Ishikawa (cell line): Measurements from ENCODE around the gene PARD3B.
A peak's percentile ranks its signal among the peaks of the same experiment; 100 is the strongest.

Source experiments
- CEBPB ChIP-seq: IDR thresholded peaks from 2 replicates; pipeline ENCODE4 v1.6.1; 2012
- CREB1 ChIP-seq: IDR thresholded peaks from 2 replicates; pipeline ENCODE4 v1.6.1; 2012; ENCODE audit warnings: low read depth
- EGR1 ChIP-seq: IDR thresholded peaks from 2 replicates; pipeline ENCODE4 v1.6.1; 2012
- EP300 ChIP-seq: IDR thresholded peaks from 2 replicates; pipeline ENCODE4 v1.6.1; 2012; ENCODE audit warnings: borderline replicate concordance
- FOXM1 ChIP-seq: IDR thresholded peaks from 2 replicates; pipeline ENCODE4 v1.6.1; 2012; ENCODE audit warnings: low read depth, borderline replicate concordance
- NFIC ChIP-seq: IDR thresholded peaks from 2 replicates; pipeline ENCODE4 v1.6.1; 2012
- RAD21 ChIP-seq: IDR thresholded peaks from 2 replicates; pipeline ENCODE4 v1.6.1; 2012; ENCODE audit warnings: low read depth
- TAF1 ChIP-seq: IDR thresholded peaks from 2 replicates; pipeline ENCODE4 v1.6.1; 2012; ENCODE audit warnings: low read depth, mild to moderate bottlenecking
- TCF12 ChIP-seq: IDR thresholded peaks from 2 replicates; pipeline ENCODE4 v1.6.1; 2012; ENCODE audit warnings: low read depth
- TEAD4 ChIP-seq: IDR thresholded peaks from 2 replicates; pipeline ENCODE4 v1.6.1; 2012
- YY1 ChIP-seq: IDR thresholded peaks from 2 replicates; pipeline ENCODE4 v1.6.1; 2012; ENCODE audit warnings: low read depth
- ZBTB7A ChIP-seq: IDR thresholded peaks from 2 replicates; pipeline ENCODE4 v1.6.1; 2012; ENCODE audit warnings: low read depth
- TF ChIP-seq, protein P1 (sequence below): IDR thresholded peaks from 2 replicates; pipeline ENCODE4 v1.6.1; 2012
- TF ChIP-seq, protein P2 (sequence below): IDR thresholded peaks from 2 replicates; pipeline ENCODE4 v1.6.1; 2012; ENCODE audit warnings: low read depth, mild to moderate bottlenecking
- TF ChIP-seq, protein P3 (sequence below): IDR thresholded peaks from 2 replicates; pipeline ENCODE4 v1.6.1; 2012

Gene PARD3B

DNA sequence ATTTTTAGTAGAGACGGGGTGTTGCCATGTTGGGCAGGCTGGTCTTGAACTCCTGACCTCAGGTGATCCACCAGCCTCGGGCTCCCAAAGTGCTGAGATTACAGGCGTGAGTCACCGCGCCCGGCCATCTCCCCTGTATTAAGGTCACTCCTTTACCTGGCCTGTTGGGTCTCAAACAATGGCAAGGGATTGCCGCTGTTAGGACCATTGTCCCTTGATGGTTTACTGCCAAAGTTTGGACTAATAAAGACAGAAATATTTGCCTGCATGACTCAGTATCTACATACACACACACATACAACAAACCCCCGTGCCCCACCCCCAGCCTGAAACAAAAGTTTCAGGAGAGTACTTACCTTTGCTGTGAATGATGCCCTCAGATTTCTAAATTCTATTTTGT is 16.5 kb downstream of the PARD3B start:
- TF ChIP-seq ZBTB7A = no peak
- 0 out of 2 replicates have a peak, but pooled peaks have one; percentile 18 for TF ChIP-seq EP300
- TF ChIP-seq TEAD4 = peak; percentile 44; the same call in 1 of the 2 replicates
- peak; percentile 41; the same call in 1 of the 2 replicates for TF ChIP-seq NFIC

DNA sequence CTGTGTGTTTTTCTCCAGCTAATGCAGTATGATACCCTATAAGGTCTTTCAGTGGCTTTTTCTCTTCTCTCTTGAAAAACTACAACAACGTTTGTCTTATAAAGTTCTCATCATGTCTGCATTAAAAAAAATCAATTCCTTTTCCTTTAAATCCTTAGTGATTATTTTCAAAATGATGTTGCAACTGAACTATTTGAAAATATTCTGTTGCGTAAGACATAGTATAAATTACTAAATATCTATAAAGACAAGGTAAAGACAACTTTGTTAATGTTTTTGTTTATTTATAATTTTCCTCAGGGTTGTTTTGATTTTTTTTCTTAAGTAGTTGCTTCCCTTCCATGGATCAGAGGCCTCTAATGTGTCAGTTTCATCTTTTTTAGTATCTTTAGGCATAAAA is 21.2 kb downstream of the PARD3B start:
- TF ChIP-seq CEBPB (no peak), EP300 (no peak), TAF1 (no peak), EGR1 (no peak), FOXM1 (no peak)
- TF ChIP-seq, protein P1, sequence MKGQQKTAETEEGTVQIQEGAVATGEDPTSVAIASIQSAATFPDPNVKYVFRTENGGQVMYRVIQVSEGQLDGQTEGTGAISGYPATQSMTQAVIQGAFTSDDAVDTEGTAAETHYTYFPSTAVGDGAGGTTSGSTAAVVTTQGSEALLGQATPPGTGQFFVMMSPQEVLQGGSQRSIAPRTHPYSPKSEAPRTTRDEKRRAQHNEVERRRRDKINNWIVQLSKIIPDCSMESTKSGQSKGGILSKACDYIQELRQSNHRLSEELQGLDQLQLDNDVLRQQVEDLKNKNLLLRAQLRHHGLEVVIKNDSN = no peak
- TF ChIP-seq, protein P2, sequence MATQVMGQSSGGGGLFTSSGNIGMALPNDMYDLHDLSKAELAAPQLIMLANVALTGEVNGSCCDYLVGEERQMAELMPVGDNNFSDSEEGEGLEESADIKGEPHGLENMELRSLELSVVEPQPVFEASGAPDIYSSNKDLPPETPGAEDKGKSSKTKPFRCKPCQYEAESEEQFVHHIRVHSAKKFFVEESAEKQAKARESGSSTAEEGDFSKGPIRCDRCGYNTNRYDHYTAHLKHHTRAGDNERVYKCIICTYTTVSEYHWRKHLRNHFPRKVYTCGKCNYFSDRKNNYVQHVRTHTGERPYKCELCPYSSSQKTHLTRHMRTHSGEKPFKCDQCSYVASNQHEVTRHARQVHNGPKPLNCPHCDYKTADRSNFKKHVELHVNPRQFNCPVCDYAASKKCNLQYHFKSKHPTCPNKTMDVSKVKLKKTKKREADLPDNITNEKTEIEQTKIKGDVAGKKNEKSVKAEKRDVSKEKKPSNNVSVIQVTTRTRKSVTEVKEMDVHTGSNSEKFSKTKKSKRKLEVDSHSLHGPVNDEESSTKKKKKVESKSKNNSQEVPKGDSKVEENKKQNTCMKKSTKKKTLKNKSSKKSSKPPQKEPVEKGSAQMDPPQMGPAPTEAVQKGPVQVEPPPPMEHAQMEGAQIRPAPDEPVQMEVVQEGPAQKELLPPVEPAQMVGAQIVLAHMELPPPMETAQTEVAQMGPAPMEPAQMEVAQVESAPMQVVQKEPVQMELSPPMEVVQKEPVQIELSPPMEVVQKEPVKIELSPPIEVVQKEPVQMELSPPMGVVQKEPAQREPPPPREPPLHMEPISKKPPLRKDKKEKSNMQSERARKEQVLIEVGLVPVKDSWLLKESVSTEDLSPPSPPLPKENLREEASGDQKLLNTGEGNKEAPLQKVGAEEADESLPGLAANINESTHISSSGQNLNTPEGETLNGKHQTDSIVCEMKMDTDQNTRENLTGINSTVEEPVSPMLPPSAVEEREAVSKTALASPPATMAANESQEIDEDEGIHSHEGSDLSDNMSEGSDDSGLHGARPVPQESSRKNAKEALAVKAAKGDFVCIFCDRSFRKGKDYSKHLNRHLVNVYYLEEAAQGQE = no peak

DNA sequence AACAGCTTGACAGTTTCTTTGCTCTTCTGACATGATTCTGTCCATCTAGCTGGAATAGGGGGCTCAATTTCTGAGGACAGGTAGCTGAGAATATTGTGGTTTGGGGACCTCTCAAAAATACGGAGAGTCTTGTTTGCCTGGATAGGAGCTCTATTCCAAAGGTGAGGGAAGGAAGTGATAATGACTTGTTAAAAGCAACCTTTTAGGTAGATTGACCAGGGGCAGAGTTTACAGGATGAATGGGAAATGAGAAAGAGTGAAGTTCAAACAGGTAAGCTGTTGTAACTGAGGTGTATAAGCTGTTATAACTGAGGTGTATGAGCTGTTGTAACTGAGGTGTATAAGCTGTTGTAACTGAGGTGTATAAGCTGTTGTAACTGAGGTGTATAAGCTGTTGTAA is 25.1 kb downstream of the PARD3B start:
- TF ChIP-seq ZBTB7A (no peak), EGR1 (no peak), CEBPB (no peak), TAF1 (no peak), CREB1 (no peak), EP300 (no peak), NFIC (no peak), RAD21 (no peak), YY1 (no peak)
- TF ChIP-seq, protein P2 = no peak
- TF ChIP-seq, protein P1 = no peak

DNA sequence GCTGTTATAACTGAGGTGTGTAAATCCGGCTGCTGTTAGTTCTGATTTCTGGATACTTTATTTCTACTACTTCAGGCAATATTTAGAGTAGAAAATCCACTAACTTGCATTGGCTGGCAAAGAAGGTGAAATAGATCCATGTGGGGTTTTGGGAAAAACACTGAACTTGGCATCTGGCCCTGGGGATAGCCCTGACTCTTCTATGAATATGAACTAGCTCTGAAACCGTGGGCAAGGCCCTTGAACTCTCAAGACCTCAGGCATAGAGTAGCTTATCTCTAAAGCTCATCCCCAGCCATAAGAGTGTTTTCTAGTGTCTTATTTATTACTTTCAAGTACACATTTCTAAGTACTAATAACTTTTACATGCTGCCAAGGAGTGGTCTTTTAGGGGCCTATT is 25.8 kb downstream of the PARD3B start:
- TF ChIP-seq YY1 (no peak), EGR1 (no peak), TCF12 (no peak), EP300 (no peak), TAF1 (no peak), NFIC (no peak), CEBPB (no peak), FOXM1 (no peak), RAD21 (no peak), ZBTB7A (no peak), CREB1 (no peak), TEAD4 (no peak)
- TF ChIP-seq, protein P1 = no peak
- TF ChIP-seq, protein P3, sequence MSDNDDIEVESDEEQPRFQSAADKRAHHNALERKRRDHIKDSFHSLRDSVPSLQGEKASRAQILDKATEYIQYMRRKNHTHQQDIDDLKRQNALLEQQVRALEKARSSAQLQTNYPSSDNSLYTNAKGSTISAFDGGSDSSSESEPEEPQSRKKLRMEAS = no peak
- TF ChIP-seq, protein P2 = no peak

DNA sequence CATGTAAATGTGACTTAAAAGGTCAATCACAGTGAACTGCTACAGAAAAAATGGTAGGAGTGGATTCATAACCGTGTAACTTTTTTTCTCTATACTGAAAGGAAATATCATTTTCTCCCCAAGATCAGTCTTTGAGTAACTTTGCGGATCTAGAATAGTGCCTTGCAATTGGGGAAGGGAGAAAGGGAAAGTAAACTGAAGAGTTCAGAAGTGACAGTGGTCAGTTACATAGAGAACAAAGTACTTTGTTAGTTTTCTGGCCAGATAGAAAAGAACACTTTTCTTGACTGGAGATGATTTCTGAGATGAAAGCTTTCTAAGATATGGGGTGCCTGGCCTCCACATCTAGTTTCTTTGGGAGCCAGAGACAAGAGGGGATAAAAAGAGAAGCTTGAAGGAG is 26.6 kb downstream of the PARD3B start:
- TF ChIP-seq TCF12 (no peak), EGR1 (no peak), EP300 (no peak), FOXM1 (no peak), ZBTB7A (no peak), TAF1 (no peak), CREB1 (no peak), RAD21 (no peak), YY1 (no peak), TEAD4 (no peak), CEBPB (no peak), NFIC (no peak)
- TF ChIP-seq, protein P1 = no peak
- TF ChIP-seq, protein P3 = no peak
- TF ChIP-seq, protein P2 = no peak
